Osteoblast (primary cell): ENCODE results near the gene XRCC5. TPM values are rescaled to one million over a fixed set of nuclear protein-coding genes. Genes with fewer than 3 reads are reported as not detected.

Experiments used
- DNase-seq: peaks from one replicate; pipeline ENCODE4 v3.0.0; 2011; ENCODE audit warnings: low spot score, mixed read lengths; ENCODE audit not compliant: insufficient read length; ENCODE audit errors: missing footprints
- H2AFZ ChIP-seq: 2 replicates; pipeline ENCODE4 v1.6.0; 2011; ENCODE audit warnings: mild to moderate bottlenecking, low read length
- H3K27ac ChIP-seq: 2 replicates; pipeline ENCODE4 v1.5.1; 2011; ENCODE audit warnings: mild to moderate bottlenecking, low read depth, low read length, moderate library complexity
- H3K27me3 ChIP-seq: 2 replicates; pipeline ENCODE4 v1.6.0; 2012; ENCODE audit warnings: mild to moderate bottlenecking, control low read depth, inconsistent platforms, low read length, moderate library complexity; ENCODE audit not compliant: insufficient read depth
- H3K36me3 ChIP-seq: 2 replicates; pipeline ENCODE4 v1.5.1; 2011; ENCODE audit warnings: mild to moderate bottlenecking, low read length, control low read depth, moderate library complexity; ENCODE audit not compliant: insufficient read depth
- H3K4me1 ChIP-seq: 2 replicates; pipeline ENCODE4 v1.5.1; 2011; ENCODE audit warnings: mild to moderate bottlenecking, low read length, control low read depth, moderate library complexity; ENCODE audit not compliant: insufficient read depth
- H3K4me2 ChIP-seq: 2 replicates; pipeline ENCODE4 v1.6.0; 2011; ENCODE audit warnings: mild to moderate bottlenecking, low read length; ENCODE audit not compliant: insufficient read depth
- H3K4me3 ChIP-seq: fragments of 200-600 bp; sonication (generic); 3 replicates; pipeline ENCODE4 v1.5.1; 2012; ENCODE audit warnings: mild to moderate bottlenecking, low read length, inconsistent platforms; ENCODE audit not compliant: insufficient read depth
- H3K79me2 ChIP-seq: 2 replicates; pipeline ENCODE4 v1.6.0; 2012; ENCODE audit warnings: mild to moderate bottlenecking, low read length, control low read depth, inconsistent platforms; ENCODE audit not compliant: insufficient read depth
- H3K9me3 ChIP-seq: 2 replicates; pipeline ENCODE4 v1.5.1; 2011; ENCODE audit warnings: low read depth, low read length, control low read depth
- H4K20me1 ChIP-seq: 2 replicates; pipeline ENCODE4 v1.6.0; 2012; ENCODE audit warnings: mild to moderate bottlenecking, low read length, control low read depth; ENCODE audit not compliant: insufficient read depth
- total RNA-seq: library from RNA; depleted of rRNA; stranded (reverse); fragments of >200 nt; gene quantifications from 2 replicates; pipeline ENCODE4 v1.2.3, GENCODE V29; 2012
- TF ChIP-seq, protein P1 (sequence below): IDR thresholded peaks from 2 replicates; pipeline ENCODE4 v1.5.1; 2011; ENCODE audit warnings: mild to moderate bottlenecking, low read depth, low read length, moderate library complexity; ENCODE audit errors: extremely low read depth

XRCC5 gene
- total RNA-seq, 1 donor: 203 TPM

DNA sequence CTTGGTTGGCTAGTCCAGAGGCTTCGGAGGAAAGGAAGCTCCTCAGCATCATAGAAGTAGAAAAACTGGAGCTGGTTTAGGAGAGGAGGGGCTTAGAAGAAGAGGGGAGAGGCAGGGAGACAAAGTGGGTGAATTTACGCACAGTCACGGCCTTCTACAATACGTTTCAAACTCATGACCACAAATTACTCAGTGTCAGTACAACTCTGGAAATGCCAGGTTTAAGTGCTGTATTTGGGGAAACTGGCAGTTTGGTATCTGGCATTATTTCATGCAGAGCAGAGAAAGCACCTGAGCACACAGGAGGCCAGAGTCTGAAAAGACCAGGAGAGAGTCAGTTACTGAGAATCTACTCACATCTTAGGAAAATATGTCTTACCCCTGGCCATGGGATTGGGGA is 55.4 kb downstream of the XRCC5 start:
- no peaks in the 10 kb centered on the region for H3K9me3 ChIP-seq
- H4K20me1 ChIP-seq: no peaks in the 10 kb centered on the region
- no peaks in the 10 kb centered on the region for H3K27me3 ChIP-seq
- no peak for DNase-seq
- no peak overlapping the region for H3K4me2 ChIP-seq
- no peak overlapping the region for H3K4me3 ChIP-seq
- H3K79me2 ChIP-seq: peaks cover 33% of the 10 kb centered on the region
- H3K27ac ChIP-seq: no peak overlapping the region
- H3K36me3 ChIP-seq: peaks cover 81% of the 10 kb centered on the region
- H3K4me1 ChIP-seq: no peaks in the 10 kb centered on the region
- H2AFZ ChIP-seq: no peak overlapping the region
- TF ChIP-seq, protein P1, sequence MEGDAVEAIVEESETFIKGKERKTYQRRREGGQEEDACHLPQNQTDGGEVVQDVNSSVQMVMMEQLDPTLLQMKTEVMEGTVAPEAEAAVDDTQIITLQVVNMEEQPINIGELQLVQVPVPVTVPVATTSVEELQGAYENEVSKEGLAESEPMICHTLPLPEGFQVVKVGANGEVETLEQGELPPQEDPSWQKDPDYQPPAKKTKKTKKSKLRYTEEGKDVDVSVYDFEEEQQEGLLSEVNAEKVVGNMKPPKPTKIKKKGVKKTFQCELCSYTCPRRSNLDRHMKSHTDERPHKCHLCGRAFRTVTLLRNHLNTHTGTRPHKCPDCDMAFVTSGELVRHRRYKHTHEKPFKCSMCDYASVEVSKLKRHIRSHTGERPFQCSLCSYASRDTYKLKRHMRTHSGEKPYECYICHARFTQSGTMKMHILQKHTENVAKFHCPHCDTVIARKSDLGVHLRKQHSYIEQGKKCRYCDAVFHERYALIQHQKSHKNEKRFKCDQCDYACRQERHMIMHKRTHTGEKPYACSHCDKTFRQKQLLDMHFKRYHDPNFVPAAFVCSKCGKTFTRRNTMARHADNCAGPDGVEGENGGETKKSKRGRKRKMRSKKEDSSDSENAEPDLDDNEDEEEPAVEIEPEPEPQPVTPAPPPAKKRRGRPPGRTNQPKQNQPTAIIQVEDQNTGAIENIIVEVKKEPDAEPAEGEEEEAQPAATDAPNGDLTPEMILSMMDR: no peak

DNA sequence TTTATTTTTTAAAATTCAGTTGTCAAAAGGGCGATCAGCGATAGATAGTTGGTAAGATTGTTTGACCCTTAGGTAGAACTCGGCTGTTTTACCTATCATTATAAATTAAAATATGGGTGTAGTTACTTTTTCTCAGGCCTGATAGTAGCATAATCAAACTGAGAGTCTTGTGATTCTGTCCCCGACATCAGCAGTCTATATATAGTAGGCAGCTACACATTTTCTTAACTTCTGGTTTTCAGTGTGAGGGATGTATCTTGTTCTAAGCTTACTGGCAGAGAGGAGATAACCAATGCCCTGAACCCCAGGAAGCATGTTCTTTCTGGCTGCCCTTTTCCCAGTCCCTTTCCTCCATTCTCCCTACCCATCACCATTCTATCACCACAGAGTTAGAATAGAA is 56.6 kb downstream of the XRCC5 start:
- Histone ChIP-seq H3K4me2 (no peak overlapping the region), H3K4me3 (no peak overlapping the region), H3K4me1 (no peaks in the 10 kb centered on the region), H2AFZ (no peak overlapping the region), H3K9me3 (no peaks in the 10 kb centered on the region), H3K27ac (no peak overlapping the region), H3K36me3 (peaks cover 78% of the 10 kb centered on the region), H4K20me1 (no peaks in the 10 kb centered on the region), H3K27me3 (no peaks in the 10 kb centered on the region), H3K79me2 (peaks cover 37% of the 10 kb centered on the region)
- TF ChIP-seq, protein P1: no peak
- no peak for DNase-seq

DNA sequence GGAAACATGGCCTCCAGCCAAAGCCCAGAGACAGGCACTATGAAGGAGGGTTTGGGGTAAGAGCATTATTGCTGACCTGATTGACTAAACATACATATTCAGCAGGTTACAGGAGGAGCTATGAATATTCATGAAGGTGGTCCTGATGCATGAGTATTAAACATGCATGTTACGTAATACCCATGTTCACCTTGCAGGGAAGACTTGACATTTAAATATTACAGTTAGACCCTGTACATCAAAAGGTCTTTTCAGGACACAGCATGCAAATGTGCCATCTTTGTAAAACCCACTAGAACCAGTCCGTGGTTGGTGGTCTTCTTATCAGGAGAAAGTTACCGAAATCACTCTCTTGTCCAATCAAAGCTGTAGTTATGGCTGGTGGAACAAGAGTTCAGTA is 59.9 kb downstream of the XRCC5 start:
- Histone ChIP-seq H3K4me1 (no peaks in the 10 kb centered on the region), H3K36me3 (peaks cover 64% of the 10 kb centered on the region), H4K20me1 (peaks cover 3% of the 10 kb centered on the region), H3K4me2 (no peak overlapping the region), H3K27me3 (no peaks in the 10 kb centered on the region), H3K4me3 (no peak overlapping the region), H3K79me2 (peaks cover 49% of the 10 kb centered on the region), H3K9me3 (no peaks in the 10 kb centered on the region), H2AFZ (no peak overlapping the region), H3K27ac (no peak overlapping the region)
- DNase-seq: no peak
- TF ChIP-seq, protein P1: no peak

DNA sequence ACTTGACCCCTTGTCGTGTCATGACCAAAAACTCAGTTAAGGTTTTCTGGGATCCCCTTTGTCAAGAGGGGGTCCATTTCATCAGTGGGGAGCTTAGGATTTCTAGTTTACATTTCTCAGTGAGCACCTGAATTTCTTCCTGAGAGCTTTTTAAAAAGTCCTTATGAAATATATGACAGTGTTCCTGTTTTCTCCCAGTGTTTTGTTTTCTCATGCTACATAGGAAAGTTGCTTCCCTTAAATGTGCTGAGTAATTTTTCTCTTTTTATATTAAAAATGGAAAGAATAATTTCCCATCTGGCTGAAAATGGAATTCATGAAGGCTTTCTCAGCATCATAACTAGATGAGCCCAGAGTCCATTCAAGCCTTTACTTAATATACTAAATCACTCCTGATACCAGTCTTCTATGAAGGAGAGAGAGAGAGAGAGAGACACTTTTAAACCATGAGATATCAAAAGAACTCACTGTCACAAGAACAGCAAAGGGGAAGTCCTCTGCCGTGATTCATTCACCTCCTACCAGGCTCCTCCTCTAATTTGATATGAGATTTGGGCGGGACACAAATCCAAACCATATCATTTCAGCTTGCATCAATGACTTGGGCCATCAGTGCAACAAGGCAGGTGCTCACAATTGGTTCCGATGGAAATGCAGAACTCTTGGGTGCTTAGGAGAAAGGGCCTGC is 61.1 kb downstream of the XRCC5 start:
- Histone ChIP-seq H3K27me3 (no peaks in the 10 kb centered on the region), H3K79me2 (peaks cover 55% of the 10 kb centered on the region), H3K36me3 (peaks cover 59% of the 10 kb centered on the region), H3K4me3 (no peak overlapping the region), H3K4me2 (no peak overlapping the region), H3K4me1 (no peaks in the 10 kb centered on the region), H4K20me1 (peaks cover 3% of the 10 kb centered on the region), H3K9me3 (no peaks in the 10 kb centered on the region), H2AFZ (no peak overlapping the region), H3K27ac (no peak overlapping the region)
- no peak for DNase-seq
- TF ChIP-seq, protein P1: no peak
